ENCODE data around the gene THG1L.
"Not testable (repeated sequence)": the region's sequence is repeated elsewhere in the genome, so short reads cannot be mapped to it uniquely, and the experiment has no call there.

Gene THG1L

GRCh38 chr5:157731272-157732129 is at the start of gene THG1L:
TSS of gene THG1L (plus strand) at chr5:157731420. CDS start at chr5:157731441, 21 bp downstream.
- DNase-seq (ENCODE audit: low read depth in 2 of 2, low spot score in 1 of 2) = peak; percentile 97 to 98

GRCh38 chr5:157682257-157682656 is 49.0 kb upstream of the THG1L start:
- no peak for DNase-seq (ENCODE audit: low read depth in 2 of 2, low spot score in 1 of 2)

DNA sequence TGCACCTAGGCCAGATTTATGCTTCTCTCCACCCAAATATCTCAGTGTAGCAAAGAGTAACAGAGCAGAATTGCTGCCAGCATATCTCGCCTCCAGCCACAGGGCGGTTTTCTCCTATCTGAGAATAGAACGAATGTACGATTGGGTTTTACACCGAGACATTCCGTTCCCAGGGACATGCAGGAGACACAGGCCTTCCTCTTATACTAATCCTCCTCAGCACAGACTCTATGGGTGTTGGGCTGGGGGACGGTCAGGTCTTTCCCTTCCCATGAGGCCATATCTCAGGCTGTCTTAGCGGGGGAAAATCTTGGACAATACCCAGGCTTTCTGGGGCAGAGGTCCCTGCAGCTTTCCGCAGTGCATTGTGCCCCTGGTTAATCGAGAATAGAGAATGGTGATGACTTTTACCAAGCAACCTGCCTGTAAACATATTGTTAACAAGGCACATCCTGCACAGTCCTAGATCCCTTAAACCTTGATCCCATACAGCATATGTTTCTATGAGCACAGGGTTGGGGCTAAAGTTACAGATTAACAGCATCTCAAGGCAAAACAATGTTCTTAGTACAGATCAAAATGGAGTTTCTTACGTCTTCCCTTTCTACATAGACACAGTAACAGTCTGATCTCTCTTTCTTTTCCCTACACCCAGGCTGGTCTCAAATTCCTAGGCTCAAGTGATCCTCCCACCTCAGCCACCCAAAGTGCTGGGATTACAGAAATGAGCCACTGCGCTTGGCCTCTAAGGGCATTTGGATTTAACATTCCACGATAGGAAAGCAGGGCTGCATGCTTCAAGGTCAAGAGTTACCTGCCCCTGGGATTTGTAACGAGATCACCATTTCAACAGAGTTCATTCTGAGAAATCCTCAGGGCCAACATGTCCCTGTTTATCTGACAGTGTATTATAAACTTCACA is 44.7 kb upstream of the THG1L start:
- DNase-seq (ENCODE audit: low read depth in 2 of 2, low spot score in 1 of 2) = not testable (repeated sequence)

DNA sequence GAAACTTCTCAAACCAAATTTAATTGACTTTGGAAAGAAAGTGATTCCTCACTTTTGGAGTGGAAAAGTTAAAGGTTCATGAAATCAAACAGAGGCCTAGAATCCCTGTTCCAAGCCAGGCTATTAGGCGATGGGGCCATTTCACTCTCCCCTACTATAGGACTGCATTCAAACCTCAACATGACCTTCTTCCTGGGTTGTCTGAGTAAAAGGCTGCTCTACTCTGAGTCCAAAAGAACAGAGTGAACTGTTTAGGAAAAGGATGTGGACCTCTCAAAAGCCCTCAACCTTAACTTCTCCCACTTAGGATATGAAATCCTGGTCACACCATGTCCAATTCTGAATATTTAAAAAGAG is 44.0 kb upstream of the THG1L start:
- DNase-seq (ENCODE audit: low read depth in 2 of 2, low spot score in 1 of 2) = no peak

- no peak for DNase-seq (ENCODE audit: low read depth in 2 of 2, low spot score in 1 of 2)
Observed at GRCh38 chr5:157689942-157690689, 41.1 kb upstream of the THG1L start.

DNA sequence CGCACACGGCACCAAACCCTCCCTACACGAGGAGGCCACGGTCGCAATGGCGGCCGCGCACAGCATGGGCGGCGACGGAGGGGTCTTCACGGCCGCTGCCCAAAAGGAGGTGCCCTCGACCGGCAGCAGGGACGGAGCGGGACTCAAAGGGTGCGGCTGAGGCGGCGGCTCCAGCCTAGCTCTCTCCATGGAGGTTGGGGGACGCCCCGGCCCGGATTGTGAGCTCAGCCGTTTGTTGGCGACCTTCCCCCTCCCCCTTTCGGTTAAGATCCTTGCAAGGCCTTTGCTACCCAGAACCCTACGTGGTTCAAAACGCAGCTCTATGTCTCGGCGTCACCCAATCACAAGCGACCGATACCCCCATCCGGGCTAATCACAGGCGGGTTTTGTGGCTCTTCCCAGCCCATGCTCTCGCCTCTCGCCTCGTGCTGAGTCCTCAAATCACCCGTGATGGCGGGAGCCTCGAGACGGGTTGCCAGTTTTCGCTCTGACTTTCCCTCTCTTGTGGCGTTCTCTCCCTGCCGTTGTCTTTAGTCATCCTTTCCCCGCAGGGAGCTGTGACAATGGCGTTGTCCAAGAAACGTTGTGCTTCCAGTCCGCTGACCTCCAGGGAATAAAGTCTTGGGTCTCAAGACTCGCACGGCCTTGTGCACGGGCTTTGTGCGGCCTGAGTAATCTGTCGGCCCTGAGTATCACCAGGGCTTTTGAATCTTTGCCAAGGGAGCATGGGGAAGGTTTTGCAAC is 40.4 kb upstream of the THG1L start:
- no peak for DNase-seq (ENCODE audit: low read depth in 2 of 2, low spot score in 1 of 2)

DNA sequence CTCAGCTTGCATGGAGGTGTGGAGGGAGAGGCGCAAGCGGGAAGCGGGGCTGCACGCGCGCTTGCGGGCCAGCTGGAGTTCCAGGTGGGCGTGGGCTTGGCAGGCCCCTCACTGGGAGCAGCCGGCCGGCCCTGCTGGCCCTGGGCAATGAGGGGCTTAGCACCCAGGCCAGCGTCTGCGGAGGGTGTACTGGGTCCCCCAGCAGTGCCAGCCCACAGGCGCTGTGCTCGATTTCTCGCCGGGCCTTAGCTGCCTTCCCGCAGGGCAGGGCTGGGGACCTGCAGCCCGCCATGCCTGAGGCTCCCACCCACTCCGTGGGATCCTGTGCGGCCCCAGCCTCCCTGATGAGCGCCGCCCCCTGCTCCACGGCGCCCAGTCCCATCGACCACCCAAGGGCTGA is 37.4 kb upstream of the THG1L start:
- DNase-seq (ENCODE audit: low read depth in 2 of 2, low spot score in 1 of 2) = not testable (repeated sequence)

DNA sequence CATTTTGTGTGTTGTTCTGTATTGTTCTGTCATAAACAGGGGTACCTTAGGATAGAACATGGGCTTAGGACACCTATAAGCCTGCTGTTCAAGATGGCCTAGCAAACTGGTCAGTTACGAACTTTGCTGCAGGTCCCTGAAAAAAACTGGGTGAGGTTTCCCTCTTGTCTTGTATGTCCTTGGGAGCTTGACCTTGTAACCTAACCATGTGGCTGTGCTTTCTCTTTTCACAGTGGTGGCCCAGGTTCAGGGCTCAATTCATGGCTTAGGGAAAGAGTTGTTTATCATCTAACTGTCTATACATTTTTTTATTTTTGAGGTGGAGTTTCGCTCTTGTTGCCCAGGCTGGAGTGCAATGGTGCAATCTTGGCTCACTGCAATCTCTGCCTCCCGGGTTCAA is 35.1 kb upstream of the THG1L start:
- DNase-seq (ENCODE audit: low read depth in 2 of 2, low spot score in 1 of 2) = not testable (repeated sequence)

- not testable (repeated sequence) for DNase-seq (ENCODE audit: low read depth in 2 of 2, low spot score in 1 of 2)
Observed at GRCh38 chr5:157698674-157699073, 32.5 kb upstream of the THG1L start.

DNA sequence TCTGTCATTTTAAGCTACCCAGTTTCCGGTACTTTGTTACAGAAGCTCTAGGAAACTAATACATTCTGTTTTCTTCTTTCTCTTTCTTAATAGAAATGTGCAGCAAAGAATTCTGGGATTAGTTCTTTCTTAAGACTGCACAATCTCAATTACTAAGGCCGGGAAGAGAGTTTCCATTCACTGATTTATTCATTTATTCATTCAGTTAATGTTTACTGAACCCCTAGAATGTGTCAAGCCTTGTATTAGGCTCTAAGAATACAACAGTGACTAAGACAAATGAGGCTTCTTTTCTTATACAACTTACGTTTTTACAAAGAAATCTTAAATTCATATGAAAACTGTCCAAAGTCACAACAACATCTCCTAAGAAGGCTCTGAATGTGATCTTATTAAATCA is 27.5 kb upstream of the THG1L start:
- DNase-seq (ENCODE audit: low read depth in 2 of 2, low spot score in 1 of 2) = no peak

- no peak for DNase-seq (ENCODE audit: low read depth in 2 of 2, low spot score in 1 of 2)
Observed at GRCh38 chr5:157708866-157709265, 22.4 kb upstream of the THG1L start.

DNA sequence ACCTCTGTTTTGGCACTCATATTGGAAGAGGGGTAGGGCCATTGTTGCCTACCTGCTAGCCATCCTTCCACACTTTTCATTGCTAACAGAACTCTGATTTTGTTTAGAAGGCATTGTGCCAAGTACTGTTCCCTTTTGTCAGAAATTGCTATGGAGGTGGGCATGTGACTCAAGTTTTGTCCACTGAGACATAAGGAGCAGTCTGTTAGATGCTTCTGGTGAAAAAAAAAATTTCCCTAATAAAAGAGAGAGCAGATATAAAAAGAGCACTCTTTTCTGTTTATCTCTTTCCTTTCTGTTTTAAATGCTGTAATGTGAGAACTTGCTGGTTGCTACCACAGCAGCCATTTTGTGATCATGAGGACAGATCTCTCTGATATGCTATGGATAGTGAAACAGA is 21.9 kb upstream of the THG1L start:
- DNase-seq (ENCODE audit: low read depth in 2 of 2, low spot score in 1 of 2) = no peak

DNA sequence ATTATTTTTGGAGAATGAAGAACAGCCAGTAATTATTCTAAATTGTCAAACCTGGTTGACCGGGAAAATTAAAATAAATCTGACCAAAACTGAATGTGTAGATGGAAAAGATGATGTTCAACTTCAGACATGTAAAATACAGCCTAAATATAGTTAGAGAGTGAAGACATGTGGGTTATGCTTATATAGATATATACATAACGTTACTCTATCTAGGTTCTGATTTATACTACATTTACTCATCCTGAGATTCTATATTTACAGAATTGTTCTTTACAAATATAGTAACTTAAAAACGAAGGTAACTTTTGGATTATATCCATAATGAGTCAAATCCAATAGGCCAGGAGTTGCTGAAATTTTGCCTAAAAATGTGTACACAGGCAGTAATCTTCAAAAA is 20.8 kb upstream of the THG1L start:
- no peak for DNase-seq (ENCODE audit: low read depth in 2 of 2, low spot score in 1 of 2)

DNA sequence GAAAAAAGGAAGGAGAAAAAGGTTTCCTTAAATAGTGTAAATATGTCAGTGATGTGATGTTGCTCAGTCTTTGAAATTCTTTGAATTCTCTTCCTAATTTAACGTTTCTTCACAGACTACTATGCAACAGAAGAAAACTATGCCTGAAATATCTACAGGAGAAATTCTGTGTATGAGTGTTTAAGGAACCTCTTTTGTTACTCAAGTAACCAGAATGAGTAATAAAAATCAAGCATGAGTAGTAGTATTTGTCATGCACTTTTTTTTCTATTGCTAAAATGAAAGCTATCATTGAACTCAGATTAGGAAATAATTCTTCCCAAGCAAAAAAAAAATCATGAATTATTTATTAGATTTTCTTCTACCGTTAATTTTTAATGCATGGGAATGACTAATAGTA is 20.3 kb upstream of the THG1L start:
- DNase-seq (ENCODE audit: low read depth in 2 of 2, low spot score in 1 of 2) = no peak

- DNase-seq (ENCODE audit: low read depth in 2 of 2, low spot score in 1 of 2) = no peak
Observed at GRCh38 chr5:157713830-157714595, 17.2 kb upstream of the THG1L start.

DNA sequence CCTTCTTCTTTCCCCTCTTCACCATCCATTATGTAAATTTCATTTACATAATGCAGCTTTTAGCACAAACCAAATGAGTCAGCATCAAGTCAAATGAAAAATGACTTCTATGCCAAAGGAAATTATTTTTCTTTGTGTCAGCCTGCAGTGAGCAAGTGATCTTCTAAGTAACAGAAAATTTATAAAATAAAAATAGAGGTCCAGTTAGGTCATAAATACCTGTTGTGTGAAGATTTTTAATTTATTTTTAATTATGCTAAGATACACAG is 16.7 kb upstream of the THG1L start:
- DNase-seq (ENCODE audit: low read depth in 2 of 2, low spot score in 1 of 2) = no peak

GRCh38 chr5:157718519-157718918 is 12.7 kb upstream of the THG1L start:
- DNase-seq (ENCODE audit: low read depth in 2 of 2, low spot score in 1 of 2) = no peak

- no peak for DNase-seq (ENCODE audit: low read depth in 2 of 2, low spot score in 1 of 2)
Observed at GRCh38 chr5:157719245-157719644, 12.0 kb upstream of the THG1L start.

- DNase-seq (ENCODE audit: low read depth in 2 of 2, low spot score in 1 of 2) = no peak
Observed at GRCh38 chr5:157721159-157721558, 10.1 kb upstream of the THG1L start.

DNA sequence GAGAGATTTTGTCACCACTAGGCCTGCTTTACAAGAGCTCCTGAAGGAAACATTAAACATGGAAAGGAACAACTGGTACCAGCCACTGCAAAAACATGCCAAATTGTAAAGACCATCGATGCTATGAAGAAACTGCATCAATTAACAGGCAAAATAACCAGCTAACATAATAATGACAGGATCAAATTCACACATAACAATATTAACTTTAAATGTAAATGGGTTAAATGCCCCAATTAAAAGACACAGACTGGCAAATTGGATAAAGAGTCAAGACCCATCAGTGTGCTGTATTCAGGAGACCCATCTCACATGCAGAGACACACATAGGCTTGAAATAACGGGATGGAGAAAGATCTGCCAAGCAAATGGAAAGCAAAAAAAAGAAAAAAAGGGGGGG is 8.3 kb upstream of the THG1L start:
- DNase-seq (ENCODE audit: low read depth in 2 of 2, low spot score in 1 of 2) = not testable (repeated sequence)

Data from stimulated activated CD8-positive, alpha-beta memory T cell treated with anti-CD3 and anti-CD28 coated beads, Interleukin-4, amount 100 ng/mL, for 1 hour (primary cell).